GM18498 (cell line): ENCODE results near the gene DNAH3.
"Not testable (repeated sequence)": the region's sequence is repeated elsewhere in the genome, so short reads cannot be mapped to it uniquely, and the experiment has no call there.

Experiments used
- ATAC-seq: cut with Tn5 transposase; IDR thresholded peaks from one replicate; pipeline ENCODE4 v1.9.1; 2021; ENCODE audit warnings: mild to moderate bottlenecking, moderate library complexity; ENCODE audit not compliant: unreplicated experiment

DNAH3 gene

GRCh38 chr16:20945575-20945875, 205.1 kb downstream of the DNAH3 start:
- not testable (repeated sequence) for ATAC-seq

DNA sequence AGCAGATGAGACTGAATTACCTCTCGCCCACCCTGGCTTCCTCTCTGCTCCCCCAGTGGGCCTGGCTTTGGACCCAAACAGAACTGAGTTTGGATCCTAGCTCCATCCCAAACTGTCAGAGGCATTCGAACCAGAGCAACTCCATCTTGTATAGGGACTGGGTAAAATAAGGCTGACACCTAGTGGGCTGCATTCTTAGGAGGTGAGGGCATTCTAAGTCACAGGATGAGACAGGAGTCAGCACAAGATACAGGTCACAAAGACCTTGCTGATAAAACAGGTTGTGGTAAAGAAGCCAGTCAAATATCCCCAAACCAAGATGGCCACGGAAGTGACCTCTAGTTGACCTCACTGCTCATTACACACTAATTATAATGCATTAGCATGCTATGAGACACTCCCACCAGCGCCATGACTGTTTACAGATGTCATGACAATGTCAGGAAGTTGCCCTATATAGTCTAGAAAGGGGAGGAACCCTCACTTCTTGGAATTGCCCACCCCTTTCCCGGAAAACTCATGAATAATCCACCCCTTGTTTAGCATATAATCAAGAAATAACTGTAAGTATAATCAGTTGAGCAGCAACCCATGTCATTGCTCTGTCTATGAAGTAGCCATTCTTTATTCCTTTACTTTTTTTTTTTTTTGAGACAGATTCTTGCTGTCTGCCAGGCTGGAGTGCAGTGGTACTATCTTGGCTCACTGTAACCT, 205.6 kb downstream of the DNAH3 start:
- no peak for ATAC-seq

DNA sequence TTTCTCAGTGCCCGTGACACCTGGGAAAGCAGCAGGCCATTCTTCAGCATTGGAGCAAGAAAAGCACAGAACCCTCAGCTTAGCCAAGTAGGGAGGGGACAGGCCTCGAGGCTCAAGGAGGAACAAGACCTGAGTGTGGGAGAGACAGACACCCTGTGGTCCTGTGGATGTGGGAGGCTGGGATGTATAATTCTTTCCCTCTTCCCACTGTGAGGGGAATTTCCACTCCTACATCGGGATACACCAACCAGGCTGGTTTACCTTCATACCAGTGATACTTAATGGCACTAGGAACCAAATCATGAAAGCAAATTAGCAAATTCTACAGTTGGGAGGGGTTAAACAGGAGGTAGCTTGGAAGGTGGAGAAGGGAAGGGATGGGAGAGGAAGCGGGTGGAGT, 208.4 kb downstream of the DNAH3 start:
- no peak for ATAC-seq

- ATAC-seq: no peak
Observed at GRCh38 chr16:20941636-20941926, 209.1 kb downstream of the DNAH3 start.

GRCh38 chr16:20940871-20941635, 209.6 kb downstream of the DNAH3 start:
- no peak for ATAC-seq

DNA sequence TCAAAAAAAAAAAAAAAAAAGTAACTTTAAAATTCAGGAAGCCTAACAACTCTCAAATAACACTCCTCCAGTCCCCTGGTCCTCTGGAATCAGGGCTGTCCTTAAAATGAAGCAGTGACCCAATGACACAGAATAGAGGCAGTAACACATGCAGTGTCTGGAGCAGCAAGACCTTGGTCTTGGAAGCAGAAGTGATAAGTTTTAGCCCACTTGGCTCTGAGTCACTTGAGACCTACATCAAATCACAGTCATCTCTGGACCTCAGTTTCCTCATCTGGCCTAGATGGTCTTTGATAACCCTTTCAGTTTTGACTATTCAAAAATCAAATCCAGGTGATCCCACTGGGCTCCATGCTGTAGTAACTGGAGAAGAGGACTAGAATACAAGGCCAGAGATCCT, 211.0 kb downstream of the DNAH3 start:
- no peak for ATAC-seq

- ATAC-seq: no peak
Observed at GRCh38 chr16:20938426-20938825, 212.2 kb downstream of the DNAH3 start.

GRCh38 chr16:20937736-20938135, 212.9 kb downstream of the DNAH3 start:
- no peak for ATAC-seq

- ATAC-seq: no peak
Observed at GRCh38 chr16:20933589-20933988, 217.1 kb downstream of the DNAH3 start.

DNA sequence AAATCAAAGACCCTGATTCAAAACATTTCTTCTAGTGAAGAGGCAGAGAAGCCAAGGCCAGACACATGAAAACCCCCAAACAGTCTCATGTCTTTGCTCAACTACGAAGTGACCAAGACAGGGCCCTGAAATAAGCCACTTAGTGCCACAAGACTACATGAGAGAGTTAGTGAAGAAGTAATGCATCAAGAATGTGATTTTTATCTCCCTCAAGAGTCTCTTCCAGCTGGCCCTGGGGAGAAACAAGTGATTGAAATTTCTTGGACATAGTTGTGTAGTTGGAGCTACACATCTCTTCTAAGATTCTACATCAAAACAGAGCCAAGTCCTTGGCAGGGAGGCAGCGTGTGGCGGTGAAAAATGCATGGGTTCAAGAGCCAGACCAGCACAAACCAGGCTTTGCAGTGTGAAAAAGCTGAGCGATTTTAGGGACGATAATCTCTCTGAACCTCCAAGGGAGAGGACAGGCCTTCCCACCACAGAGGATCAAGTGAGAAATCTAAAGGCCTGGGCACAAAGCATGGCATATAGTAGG, 219.5 kb downstream of the DNAH3 start:
- no peak for ATAC-seq

- ATAC-seq: no peak
Observed at GRCh38 chr16:20930365-20930690, 220.3 kb downstream of the DNAH3 start.

DNA sequence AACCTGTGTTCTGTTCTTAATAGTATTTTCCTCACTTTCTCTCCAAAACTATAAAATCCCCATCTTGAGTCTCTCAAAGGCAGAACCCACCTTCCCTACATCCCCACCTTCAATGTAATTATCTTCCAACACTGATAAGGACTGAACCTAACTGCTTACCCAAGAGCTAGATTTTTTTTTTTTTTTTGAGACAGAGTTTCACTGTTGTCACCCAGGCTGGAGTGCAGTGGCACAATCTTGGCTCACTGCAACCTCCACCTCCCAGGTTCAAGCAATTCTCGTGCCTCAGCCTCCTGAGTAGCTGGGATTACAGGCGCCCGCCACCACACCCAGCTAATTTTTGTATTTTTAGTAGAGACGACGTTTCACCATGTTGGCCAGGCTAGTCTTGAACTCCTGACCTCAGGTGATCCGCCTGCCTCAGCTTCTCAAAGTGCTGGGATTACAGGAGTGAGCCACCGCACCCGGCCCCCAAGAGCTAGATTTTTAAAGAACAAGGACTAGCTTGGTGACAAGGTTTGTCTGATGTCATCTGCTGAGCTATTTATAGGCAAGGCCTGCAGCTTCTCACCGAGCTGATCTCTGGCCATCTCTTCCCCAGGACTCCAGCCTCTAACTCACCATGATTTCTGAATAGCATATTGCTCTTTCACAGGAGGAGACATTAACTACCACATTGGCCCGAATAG, 220.8 kb downstream of the DNAH3 start:
- ATAC-seq: not testable (repeated sequence)

GRCh38 chr16:20928774-20929411, 221.8 kb downstream of the DNAH3 start:
- ATAC-seq: no peak

DNA sequence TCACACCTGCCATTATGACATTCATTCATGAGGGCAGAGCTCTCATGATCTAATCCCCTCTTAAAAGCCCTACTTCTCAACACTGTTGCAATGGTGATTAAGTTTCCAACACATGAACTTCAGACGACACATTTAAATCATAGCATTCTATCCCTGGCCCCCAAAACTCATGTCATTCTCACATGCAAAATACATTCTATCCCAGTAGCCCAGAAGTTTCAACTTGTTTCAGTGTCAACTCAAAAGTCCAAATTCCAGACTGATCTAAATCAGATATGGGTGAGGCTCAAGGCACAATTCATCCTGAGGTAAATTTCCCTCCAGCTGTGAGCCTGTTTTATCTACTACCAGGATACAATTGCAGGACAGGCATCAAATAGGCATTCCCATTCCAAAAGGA, 224.9 kb downstream of the DNAH3 start:
- no peak for ATAC-seq

DNA sequence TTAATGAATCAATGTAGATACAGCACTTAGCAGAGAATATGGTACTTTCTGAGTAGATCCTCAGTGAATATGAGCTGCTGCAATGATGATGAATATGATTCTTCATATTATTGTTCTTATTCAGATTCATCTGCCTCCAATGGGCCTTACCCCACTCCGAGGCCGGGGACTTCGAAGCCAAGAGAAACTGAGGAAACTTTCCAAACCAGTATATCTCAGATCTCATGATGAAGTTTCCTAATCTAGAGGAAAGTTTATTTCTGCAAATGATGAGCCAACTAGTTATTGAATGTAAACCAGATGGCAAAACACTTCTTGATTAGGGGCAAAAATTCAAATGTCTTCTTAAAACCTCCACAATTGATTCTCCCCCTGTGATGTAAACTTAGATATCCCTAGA, 226.8 kb downstream of the DNAH3 start:
- ATAC-seq: no peak

GRCh38 chr16:20920799-20921198, 229.8 kb downstream of the DNAH3 start:
- ATAC-seq: no peak

DNA sequence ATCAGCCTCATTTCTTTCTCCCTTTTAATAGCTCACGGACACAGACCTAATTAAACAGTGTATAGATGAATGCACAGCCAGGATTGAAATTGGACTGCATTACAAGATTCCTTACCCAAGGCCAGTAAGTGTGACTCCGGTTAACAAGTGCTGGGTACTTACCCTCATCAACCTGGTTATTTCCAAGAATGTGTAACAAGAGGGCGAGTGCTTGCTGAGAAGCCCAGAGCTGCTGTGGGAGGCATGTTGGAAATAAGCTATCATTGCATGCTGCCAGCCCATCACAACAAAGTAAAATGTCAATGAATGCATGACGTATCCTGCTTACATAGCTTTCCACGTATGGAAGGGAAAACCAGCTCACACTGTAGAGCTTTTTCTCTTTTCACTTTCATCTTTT, 230.6 kb downstream of the DNAH3 start:
- ATAC-seq: no peak

DNA sequence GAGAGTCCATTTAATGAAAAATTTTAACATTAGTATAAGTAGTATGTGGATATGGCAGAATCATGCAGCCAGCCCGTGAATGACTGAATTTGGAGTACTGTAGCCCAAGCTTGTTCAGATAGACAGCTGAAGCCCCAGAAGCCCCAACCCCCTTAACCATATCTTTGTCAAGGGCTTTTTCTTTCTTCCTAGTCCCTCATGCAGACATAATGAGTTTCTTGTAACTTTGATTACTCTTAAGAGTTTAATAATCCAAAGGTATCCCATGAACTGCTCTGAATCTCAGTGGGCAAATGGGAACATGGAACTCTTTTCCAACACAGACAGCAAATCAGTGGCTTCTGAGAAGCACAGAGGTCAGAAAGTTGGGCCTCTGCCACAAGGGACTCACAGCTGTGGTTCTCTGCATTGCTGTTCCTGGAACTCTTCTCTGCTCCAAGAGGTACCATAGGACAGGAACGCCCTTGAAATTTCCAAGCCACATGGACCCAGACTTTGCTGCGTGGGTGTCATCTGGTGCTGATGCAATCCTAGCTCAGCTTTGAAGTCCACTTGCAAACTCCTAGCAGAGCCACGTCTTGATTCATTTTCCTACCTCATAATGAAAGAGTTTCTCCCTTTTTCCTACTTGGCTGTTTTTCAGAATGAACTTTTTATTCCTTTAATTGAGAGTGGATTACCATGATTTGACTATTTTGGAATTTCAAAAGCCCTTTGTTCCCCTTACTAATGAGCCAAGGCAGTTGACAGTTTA, 232.0 kb downstream of the DNAH3 start:
- no peak for ATAC-seq

DNA sequence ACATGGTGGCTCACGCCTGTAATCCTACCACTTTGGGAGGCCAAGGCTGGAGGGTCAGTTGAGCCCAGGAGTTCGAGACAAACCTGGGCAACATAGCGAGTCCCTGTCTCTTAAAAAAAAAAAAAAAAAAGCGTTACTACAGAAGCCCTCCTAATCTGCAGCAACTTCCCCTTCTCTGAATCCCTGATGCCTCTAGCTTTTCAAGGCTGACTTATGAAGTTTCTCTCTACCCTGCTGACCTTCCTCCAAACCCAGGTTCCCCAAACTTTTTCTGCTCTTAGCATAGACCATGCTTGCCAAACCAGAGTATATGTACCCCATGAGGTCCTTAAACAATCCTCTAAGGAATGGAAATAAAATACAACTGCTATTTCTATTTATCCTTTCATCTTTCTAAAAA, 233.7 kb downstream of the DNAH3 start:
- no peak for ATAC-seq

DNA sequence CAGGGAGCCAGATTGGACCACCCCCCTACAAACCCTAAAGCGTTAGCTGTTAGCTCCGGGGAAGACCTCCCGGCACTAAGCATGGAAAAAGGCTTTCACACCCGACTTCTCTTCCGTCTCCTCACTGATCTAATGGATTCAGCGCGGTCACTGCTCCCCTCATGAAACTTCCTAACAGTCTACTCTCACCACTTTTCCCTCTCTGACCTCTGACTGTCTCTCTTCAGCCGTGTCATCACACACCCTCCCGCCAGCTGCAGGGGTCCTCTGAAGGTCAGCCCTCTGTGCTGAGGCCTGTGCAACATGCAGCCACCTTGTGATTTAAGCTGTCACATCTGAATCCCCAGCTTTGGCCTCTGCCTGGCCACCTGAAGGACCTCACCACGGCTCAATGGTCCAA, 234.4 kb downstream of the DNAH3 start:
- no peak for ATAC-seq

DNA sequence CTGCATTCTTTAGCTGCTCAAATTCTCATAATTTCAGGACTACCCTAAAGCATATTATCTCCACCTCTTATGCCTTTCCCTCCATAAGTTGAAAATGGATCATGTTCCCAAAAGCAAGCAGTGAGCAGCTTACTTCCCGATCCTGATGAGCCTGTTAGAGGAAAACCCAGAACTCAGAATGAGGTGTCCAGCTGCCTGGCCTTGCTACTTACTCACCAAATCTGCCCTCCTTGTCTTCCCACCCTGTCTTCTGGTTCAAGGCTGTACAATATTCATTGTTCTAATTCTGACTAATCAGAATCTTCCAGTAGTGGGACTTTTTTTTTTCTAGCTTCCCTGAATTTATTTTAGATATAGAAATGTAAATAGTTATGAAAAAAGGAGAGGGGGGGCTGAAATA, 239.3 kb downstream of the DNAH3 start:
- no peak for ATAC-seq
